Fibroblast of villous mesenchyme (primary cell): ENCODE measurements around the gene IL1R1. TPM values are rescaled to one million over a fixed set of nuclear protein-coding genes. Genes with fewer than 3 reads are reported as not detected.
"Not testable (repeated sequence)": the region's sequence is repeated elsewhere in the genome, so short reads cannot be mapped to it uniquely, and the experiment has no call there.

ENCODE experiments used
- DNase-seq: peaks from one replicate; pipeline ENCODE4 v3.0.0-alpha.2; 2010; ENCODE audit warnings: low read depth
- H3K4me3 ChIP-seq: 2 replicates; pipeline ENCODE4 v1.5.1; 2011; ENCODE audit warnings: low read depth, mild to moderate bottlenecking, low read length
- CTCF ChIP-seq: IDR thresholded peaks from 2 replicates; pipeline ENCODE4 v1.5.1; 2012; ENCODE audit warnings: low read depth, mild to moderate bottlenecking, low read length; ENCODE audit not compliant: insufficient read depth
- total RNA-seq: library from RNA; depleted of rRNA; stranded (reverse); fragments of >200 nt; gene quantifications from 2 replicates; pipeline ENCODE4 v1.2.3, GENCODE V29; 2012

The IL1R1 gene
- total RNA-seq, 1 donor: 62.6 TPM

- TF ChIP-seq CTCF: no peak
- no peak overlapping the region for H3K4me3 ChIP-seq
- DNase-seq: no peak
Measured at GRCh38 chr2:102120261-102120660, 22.3 kb upstream of the IL1R1 start.

GRCh38 chr2:102120701-102121159 lies 21.8 kb upstream of the IL1R1 start:
- no peak overlapping the region for H3K4me3 ChIP-seq
- TF ChIP-seq CTCF: no peak
- no peak for DNase-seq

GRCh38 chr2:102122115-102122514 lies 20.4 kb upstream of the IL1R1 start:
- DNase-seq: peak; percentile 84
- no peak for TF ChIP-seq CTCF
- H3K4me3 ChIP-seq: no peak overlapping the region

- DNase-seq: no peak
- H3K4me3 ChIP-seq: no peak overlapping the region
- no peak for TF ChIP-seq CTCF
Measured at GRCh38 chr2:102122909-102123308, 19.6 kb upstream of the IL1R1 start.

GRCh38 chr2:102124421-102124820 lies 18.1 kb upstream of the IL1R1 start:
- not testable (repeated sequence) for DNase-seq, H3K4me3 ChIP-seq

GRCh38 chr2:102126169-102126568 lies 16.4 kb upstream of the IL1R1 start:
- no peak for DNase-seq
- no peak for TF ChIP-seq CTCF
- no peak overlapping the region for H3K4me3 ChIP-seq

- peak; percentile 48 for DNase-seq
- H3K4me3 ChIP-seq: no peak overlapping the region
- no peak for TF ChIP-seq CTCF
Measured at GRCh38 chr2:102126660-102127059, 15.9 kb upstream of the IL1R1 start.
